Ovary (tissue), 9 donors: ENCODE measurements around the gene PCID2. TPM values are rescaled to one million over a fixed set of nuclear protein-coding genes. Genes with fewer than 3 reads are reported as not detected.

Experiments used
- DNase-seq, 5 donors: peaks; one replicate each; pipeline ENCODE4 v3.0.0-alpha.2; 2019 to 2020
- H3K27ac ChIP-seq, 2 donors: fragments of 200-600 bp; one replicate each; pipeline versions ENCODE4 v1.5.1 to v1.8.0; 2019 to 2022
- H3K27me3 ChIP-seq: fragments of 200-600 bp; one replicate; pipeline ENCODE4 v1.8.0; 2022
- H3K36me3 ChIP-seq: fragments of 200-600 bp; sonication (generic); one replicate; pipeline ENCODE4 v1.5.1; 2019
- H3K4me1 ChIP-seq: one replicate; pipeline ENCODE4 v1.8.1; 2013; ENCODE audit warnings: mild to moderate bottlenecking, moderate library complexity; ENCODE audit not compliant: insufficient read depth
- H3K4me3 ChIP-seq: fragments of 200-600 bp; sonication (generic); one replicate; pipeline ENCODE4 v1.5.1; 2017
- H3K9me3 ChIP-seq, 2 donors: fragments of 200-600 bp in 1 of 2; sonication (generic) in 1 of 2; one replicate each; pipeline versions ENCODE4 v1.5.1 to v1.8.1; 2013 to 2019; ENCODE audit warnings: mild to moderate bottlenecking in 1 of 2, moderate library complexity in 1 of 2
- CTCF ChIP-seq, 3 donors: fragments of 450-650 bp in 2 of 3; fragments of 200-600 bp in 1 of 3; IDR thresholded peaks; one replicate each; pipeline versions ENCODE4 v1.5.1 to v1.8.0; 2016 to 2022; ENCODE audit warnings: antibody characterized with exemption in 3 of 3, mild to moderate bottlenecking in 1 of 3
- EP300 ChIP-seq: sonication (generic); formaldehyde crosslinking; IDR thresholded peaks from one replicate; pipeline ENCODE4 v1.6.1; 2017; ENCODE audit warnings: antibody characterized with exemption
- POLR2A ChIP-seq: fragments of 450-650 bp; IDR thresholded peaks from one replicate; pipeline ENCODE4 v1.6.1; 2017; ENCODE audit warnings: antibody characterized with exemption, mild to moderate bottlenecking, moderate library complexity
- WGBS, 3 donors: extraction: QIAGEN DNeasy Blood & Tissue Kit in 1 of 3; methylation state at CpG; one replicate each; pipeline versions ENCODE4 v1.1.5 to v1.1.7; 2013 to 2017; 5-methylcytosine and 5-hydroxymethylcytosine counted together
- intact Hi-C, 4 donors: fragments of 100-400 bp; cut with DNase I; formaldehyde crosslinking; loops; one replicate each; pipeline versions ENCODE4 v1.11.0 to v1.15.1; 2022 to 2023
- polyA plus RNA-seq, 2 donors: library from polyadenylated mRNA; stranded (reverse); fragments of 200-250 nt in 1 of 2; fragments of 350-450 nt in 1 of 2; fragmentation: Illumina TruSeq in 1 of 2; extraction: RNeasy Lipid Tissue Mini Kit (QIAGEN cat#74804) in 1 of 2; gene quantifications; one replicate each; pipeline ENCODE4 v1.2.3, GENCODE V29; 2013 to 2014
- total RNA-seq, 7 donors: library from RNA; depleted of rRNA in 2 of 7; stranded (reverse); fragments of >200 nt in 2 of 7; fragmentation: NEBNext Ultra II Directional in 3 of 7; extraction: Animal tissue kit (Norgen Biotek cat#: 25700) in 3 of 7; gene quantifications; one replicate each; pipeline versions ENCODE4 v1.1.0 to v1.2.4, GENCODE V29; 2016 to 2023
- donor health status: DM: no; HTN: no; CAD: no; lungs with moderate emphysema.
- donor health status: DM: no; HTN: no; CAD: no.
- donor health status: Bipolar disorder and iron deficiency.
- donor health status: DM: yes; HTN: yes; CAD: no.
- donor health status: DM: no; HTN: no; CAD: no.
- donor health status: DM: yes; HTN: yes; CAD: no.

The PCID2 gene
- total and polyA plus RNA-seq, 9 donors, result 43.5 to 56.2 (median 53.5) TPM

- no peak for DNase-seq
- TF ChIP-seq POLR2A (no peak), EP300 (no peak), CTCF (IDR thresholded peaks at IDR 0.05) (no peak)
- H3K27ac ChIP-seq, result no peak overlapping the region
- H3K9me3 ChIP-seq, result no peaks in the 10 kb centered on the region
- no peaks in the 10 kb centered on the region for H3K27me3 ChIP-seq
- H3K4me3 ChIP-seq, result no peak overlapping the region
- H3K4me1 ChIP-seq, result no peaks in the 10 kb centered on the region
- no peaks in the 10 kb centered on the region for H3K36me3 ChIP-seq
- intact Hi-C loops, result no loop called here
- WGBS, 3 donors, result 89 to 98% (median 97%) methylated on average over 2 of the region's 2 CpGs
Measured at GRCh38 chr13:113192902-113193301, 15.6 kb downstream of the PCID2 start.

GRCh38 chr13:113192279-113192678, 16.2 kb downstream of the PCID2 start:
- Histone ChIP-seq H3K9me3 (no peaks in the 10 kb centered on the region), H3K27ac (no peak overlapping the region), H3K36me3 (no peaks in the 10 kb centered on the region), H3K4me1 (no peaks in the 10 kb centered on the region), H3K27me3 (no peaks in the 10 kb centered on the region), H3K4me3 (no peak overlapping the region)
- intact Hi-C loops, result no loop called here
- WGBS, 3 donors, result 51 to 67% (median 67%) methylated on average over 4 of the region's 4 CpGs
- no peak for DNase-seq
- TF ChIP-seq POLR2A (no peak), EP300 (no peak), CTCF (IDR thresholded peaks at IDR 0.05) (no peak)

GRCh38 chr13:113190181-113190580, 18.3 kb downstream of the PCID2 start:
- no peaks in the 10 kb centered on the region for H3K27me3 ChIP-seq
- H3K4me3 ChIP-seq, result no peak overlapping the region
- no peaks in the 10 kb centered on the region for H3K36me3 ChIP-seq
- 61 to 75% (median 72%) methylated on average over 4 of the region's 4 CpGs for WGBS, 3 donors
- H3K27ac ChIP-seq, result no peak overlapping the region
- TF ChIP-seq EP300 (no peak), POLR2A (no peak)
- intact Hi-C loops, result no loop called here
- no peaks in the 10 kb centered on the region for H3K9me3 ChIP-seq
- DNase-seq, result no peak
- no peaks in the 10 kb centered on the region for H3K4me1 ChIP-seq

GRCh38 chr13:113187883-113188665, 20.4 kb downstream of the PCID2 start:
- Histone ChIP-seq H3K4me3 (no peak overlapping the region), H3K27me3 (no peaks in the 10 kb centered on the region), H3K27ac (no peak overlapping the region), H3K4me1 (no peaks in the 10 kb centered on the region), H3K9me3 (no peaks in the 10 kb centered on the region), H3K36me3 (no peaks in the 10 kb centered on the region)
- 94 to 95% (median 94%) methylated on average over 23 of the region's 23 CpGs for WGBS, 3 donors
- DNase-seq, result no peak
- TF ChIP-seq CTCF (IDR thresholded peaks at IDR 0.05) (no peak), EP300 (no peak), POLR2A (no peak)
- intact Hi-C loops, result no loop called here

- Histone ChIP-seq H3K4me3 (no peak overlapping the region), H3K27ac (no peak overlapping the region), H3K27me3 (no peaks in the 10 kb centered on the region), H3K4me1 (no peaks in the 10 kb centered on the region), H3K9me3 (no peaks in the 10 kb centered on the region), H3K36me3 (no peaks in the 10 kb centered on the region)
- no peak for TF ChIP-seq EP300
- TF ChIP-seq POLR2A, result no peak
- no peak for TF ChIP-seq CTCF (IDR thresholded peaks at IDR 0.05)
- DNase-seq, result peak in 3 of 5 donors; percentile 26 to 69 (median 53)
- 61 to 69% (median 67%) methylated on average over 9 of the region's 9 CpGs for WGBS, 3 donors
- intact Hi-C loops, result no loop called here
Measured at GRCh38 chr13:113187263-113187669, 21.2 kb downstream of the PCID2 start.
